ENCODE data around the gene TMPRSS3. TPM values are rescaled to one million over a fixed set of nuclear protein-coding genes. Genes with fewer than 3 reads are reported as not detected.

TMPRSS3 gene
- polyA plus RNA-seq, 2 of the 4 experiments (the other 2 are of a cell fraction) = 0.10 to 0.12 TPM

- TF ChIP-seq FOSL2 (IDR thresholded peaks at IDR 0.05) = no peak
- no peak for TF ChIP-seq FOSL2 (CRISPR knock-in tag; IDR thresholded peaks at IDR 0.05)
- TF ChIP-seq RNF2 (IDR thresholded peaks at IDR 0.05; ENCODE audit: borderline replicate concordance, low read depth) = no peak
- no peak for TF ChIP-seq HDAC2 (IDR thresholded peaks at IDR 0.05)
- no peak for TF ChIP-seq ESRRA (IDR thresholded peaks at IDR 0.05; ENCODE audit: borderline replicate concordance, low read length)
- TF ChIP-seq NPAS2 (CRISPR knock-in tag; IDR thresholded peaks at IDR 0.05; ENCODE audit: borderline replicate concordance) = no peak
- no peak for TF ChIP-seq ZFP36 (IDR thresholded peaks at IDR 0.05; ENCODE audit: borderline replicate concordance, partially characterized antibody)
- no peak for TF ChIP-seq TP53 (CRISPR knock-in tag; IDR thresholded peaks at IDR 0.05)
- TF ChIP-seq RCOR1 (IDR thresholded peaks at IDR 0.05; ENCODE audit: low read depth, low read length) = no peak
- TF ChIP-seq RAD21 (conservative IDR thresholded peaks at IDR 0.05 in 1 of 2, IDR thresholded peaks at IDR 0.05 in 1 of 2) = no peak
- no peak for TF ChIP-seq NFE2L2 (conservative IDR thresholded peaks at IDR 0.05; ENCODE audit: low read length)
- no peak for TF ChIP-seq MYC (IDR thresholded peaks at IDR 0.05; ENCODE audit: borderline replicate concordance, low read length)
- TF ChIP-seq ATOH8 (CRISPR knock-in tag; IDR thresholded peaks at IDR 0.05; ENCODE audit: low read depth) = no peak
- no peak for TF ChIP-seq BHLHE40 (IDR thresholded peaks at IDR 0.05; ENCODE audit: low read depth, low read length)
- no peak for TF ChIP-seq HEYL (CRISPR knock-in tag; IDR thresholded peaks at IDR 0.05)
- no peak for TF ChIP-seq TFCP2L1 (CRISPR knock-in tag; IDR thresholded peaks at IDR 0.05)
- no peak for TF ChIP-seq PBX3 (IDR thresholded peaks at IDR 0.05)
- no peak for TF ChIP-seq REST (IDR thresholded peaks at IDR 0.05)
- no peak for TF ChIP-seq KDM1A (IDR thresholded peaks at IDR 0.05; ENCODE audit: low read depth)
- no peak for TF ChIP-seq MAZ (IDR thresholded peaks at IDR 0.05; ENCODE audit: borderline replicate concordance, low read depth, low read length)
- TF ChIP-seq HOXB5 (CRISPR knock-in tag; IDR thresholded peaks at IDR 0.05) = no peak
- CTCF ChIA-PET = no interaction called here
- WGBS (ENCODE audit: missing lambda C conversion rate) = 83% methylated on average over 11 of the region's 11 CpGs
Observed at GRCh38 chr21:42386034-42386591, 9.7 kb downstream of the TMPRSS3 start.

GRCh38 chr21:42385619-42386018, 10.2 kb downstream of the TMPRSS3 start:
- DNase-seq (ENCODE audit: low read depth in 1 of 2, low spot score in 1 of 2) = no peak
- WGBS (ENCODE audit: missing lambda C conversion rate) = 68% methylated on average over 5 of the region's 5 CpGs
- Histone ChIP-seq H3K27ac (no peak overlapping the region), H3K4me3 (no peak overlapping the region), H3K4me1 (no peaks in the 10 kb centered on the region), H3K4me2 (no peak overlapping the region), H3K9me3 (peaks cover 9% of the 10 kb centered on the region; the same call in 2 of the 3 replicates)
- TF ChIP-seq KDM5A (IDR thresholded peaks at IDR 0.05) = no peak
- TF ChIP-seq MYC (IDR thresholded peaks at IDR 0.05; ENCODE audit: borderline replicate concordance, low read length) = no peak
- no peak for TF ChIP-seq CBX2 (IDR thresholded peaks at IDR 0.05; ENCODE audit: borderline replicate concordance, low read depth)
- TF ChIP-seq RCOR1 (IDR thresholded peaks at IDR 0.05; ENCODE audit: low read depth, low read length) = no peak
- TF ChIP-seq CHD4 (IDR thresholded peaks at IDR 0.05; ENCODE audit: borderline replicate concordance) = no peak
- no peak for TF ChIP-seq USF2 (IDR thresholded peaks at IDR 0.05)
- FAIRE-seq = no peak
- CTCF ChIA-PET = no interaction called here
- POLR2A ChIA-PET = no interaction called here
- no peak for ATAC-seq

More at GRCh38 chr21:42386034-42386591, 9.7 kb downstream of the TMPRSS3 start:
- no peak for FAIRE-seq
- Histone ChIP-seq H3K27ac (no peak overlapping the region), H3K4me1 (no peaks in the 10 kb centered on the region), H3K4me3 (no peak overlapping the region), H3K9me3 (peaks cover 9% of the 10 kb centered on the region; the same call in 2 of the 3 replicates), H3K4me2 (no peak overlapping the region)
- no peak for DNase-seq (ENCODE audit: low read depth in 1 of 2, low spot score in 1 of 2)
- no peak for ATAC-seq
- POLR2A ChIA-PET = no interaction called here
